ENCODE data around the gene TTC3. TPM values are rescaled to one million over a fixed set of nuclear protein-coding genes. Genes with fewer than 3 reads are reported as not detected.

TTC3 gene
- total and polyA plus RNA-seq, 5 donors from 2014 or later: 34.3 to 91.0 (median 59.4) TPM

GRCh38 chr21:37145635-37146111 is 72.6 kb downstream of the TTC3 start:
- H3K9me3 Mint-ChIP-seq: peaks cover 0 to 1% (median 0%) of the 10 kb centered on the region in 7 donors
- Histone ChIP-seq H3K4me3 (ENCODE audit: low read depth, low read length) (no peak overlapping the region), H3K36me3 (ENCODE audit: control insufficient read depth, insufficient read depth, low read length) (peaks cover 58% of the 10 kb centered on the region), H3K27me3 (ENCODE audit: control insufficient read depth, insufficient read depth, low read length) (no peaks in the 10 kb centered on the region), H3K9me3 (ENCODE audit: control insufficient read depth in 2 of 2, low read length in 2 of 2) (no peaks in the 10 kb centered on the region), H3K27ac (ENCODE audit: insufficient read depth, low read length, poor library complexity, severe bottlenecking) (no peak overlapping the region), H3K4me1 (ENCODE audit: control insufficient read depth, insufficient read depth, low read length, poor library complexity, severe bottlenecking) (no peaks in the 10 kb centered on the region)
- peak overlapping the region in 2 of 3 donors; percentile 25 to 38 for H3K27ac Mint-ChIP-seq
- no peak for ATAC-seq (ENCODE audit: low read depth in 2 of 2)
- H3K4me3 Mint-ChIP-seq: peak overlapping the region in 1 of 4 donors; percentile 49
- peaks cover 48% of the 10 kb centered on the region for H3K36me3 Mint-ChIP-seq
- H3K27me3 Mint-ChIP-seq: no peaks in the 10 kb centered on the region
- H3K4me1 Mint-ChIP-seq: peaks cover 7 to 14% (median 9%) of the 10 kb centered on the region in 4 donors
- DNase-seq: no peak

- peak overlapping the region in 2 of 3 donors; percentile 18 to 42 for H3K27ac Mint-ChIP-seq
Measured at GRCh38 chr21:37146320-37147235, 73.5 kb downstream of the TTC3 start.

GRCh38 chr21:37149411-37149810 is 76.4 kb downstream of the TTC3 start:
- DNase-seq (no peak), ATAC-seq (ENCODE audit: low read depth in 2 of 2) (no peak)
- Histone ChIP-seq H3K4me3 (ENCODE audit: low read depth, low read length) (no peak overlapping the region), H3K27ac (ENCODE audit: insufficient read depth, low read length, poor library complexity, severe bottlenecking) (no peak overlapping the region), H3K4me1 (ENCODE audit: control insufficient read depth, insufficient read depth, low read length, poor library complexity, severe bottlenecking) (no peaks in the 10 kb centered on the region), H3K9me3 (ENCODE audit: control insufficient read depth in 2 of 2, low read length in 2 of 2) (no peaks in the 10 kb centered on the region), H3K36me3 (ENCODE audit: control insufficient read depth, insufficient read depth, low read length) (peaks cover 79% of the 10 kb centered on the region), H3K27me3 (ENCODE audit: control insufficient read depth, insufficient read depth, low read length) (no peaks in the 10 kb centered on the region)
- H3K4me3 Mint-ChIP-seq: no peak overlapping the region
- no peaks in the 10 kb centered on the region for H3K27me3 Mint-ChIP-seq
- no peak overlapping the region for H3K27ac Mint-ChIP-seq
- no peaks in the 10 kb centered on the region for H3K9me3 Mint-ChIP-seq
- peaks cover 7 to 14% (median 12%) of the 10 kb centered on the region in 4 donors for H3K4me1 Mint-ChIP-seq
- peaks cover 61% of the 10 kb centered on the region for H3K36me3 Mint-ChIP-seq

More at GRCh38 chr21:37146320-37147235, 73.5 kb downstream of the TTC3 start:
- Histone ChIP-seq H3K36me3 (ENCODE audit: control insufficient read depth, insufficient read depth, low read length) (peaks cover 57% of the 10 kb centered on the region), H3K27me3 (ENCODE audit: control insufficient read depth, insufficient read depth, low read length) (no peaks in the 10 kb centered on the region), H3K27ac (ENCODE audit: insufficient read depth, low read length, poor library complexity, severe bottlenecking) (no peak overlapping the region), H3K9me3 (ENCODE audit: control insufficient read depth in 2 of 2, low read length in 2 of 2) (no peaks in the 10 kb centered on the region), H3K4me3 (ENCODE audit: low read depth, low read length) (no peak overlapping the region), H3K4me1 (ENCODE audit: control insufficient read depth, insufficient read depth, low read length, poor library complexity, severe bottlenecking) (no peaks in the 10 kb centered on the region)
- DNase-seq (peak in 1 of 3 donors; percentile 3), ATAC-seq (ENCODE audit: low read depth in 2 of 2) (no peak)
- H3K4me3 Mint-ChIP-seq: no peak overlapping the region
- H3K9me3 Mint-ChIP-seq: peaks cover 0 to 1% (median 0%) of the 10 kb centered on the region in 7 donors
- peaks cover 52% of the 10 kb centered on the region for H3K36me3 Mint-ChIP-seq
- H3K27me3 Mint-ChIP-seq: no peaks in the 10 kb centered on the region
- H3K4me1 Mint-ChIP-seq: peaks cover 7 to 14% (median 9%) of the 10 kb centered on the region in 4 donors

- no peak overlapping the region for H3K27ac Mint-ChIP-seq
- H3K9me3 Mint-ChIP-seq: no peaks in the 10 kb centered on the region
- Histone ChIP-seq H3K36me3 (ENCODE audit: control insufficient read depth, insufficient read depth, low read length) (peaks cover 68% of the 10 kb centered on the region), H3K27ac (ENCODE audit: insufficient read depth, low read length, poor library complexity, severe bottlenecking) (no peak overlapping the region), H3K27me3 (ENCODE audit: control insufficient read depth, insufficient read depth, low read length) (no peaks in the 10 kb centered on the region), H3K9me3 (ENCODE audit: control insufficient read depth in 2 of 2, low read length in 2 of 2) (no peaks in the 10 kb centered on the region), H3K4me1 (ENCODE audit: control insufficient read depth, insufficient read depth, low read length, poor library complexity, severe bottlenecking) (no peaks in the 10 kb centered on the region), H3K4me3 (ENCODE audit: low read depth, low read length) (no peak overlapping the region)
- peaks cover 58% of the 10 kb centered on the region for H3K36me3 Mint-ChIP-seq
- peaks cover 0 to 22% (median 1%) of the 10 kb centered on the region in 4 donors for H3K4me1 Mint-ChIP-seq
- no peak overlapping the region for H3K4me3 Mint-ChIP-seq
- H3K27me3 Mint-ChIP-seq: no peaks in the 10 kb centered on the region
- ATAC-seq (ENCODE audit: low read depth in 2 of 2): no peak
- no peak for DNase-seq
Measured at GRCh38 chr21:37153196-37153934, 80.3 kb downstream of the TTC3 start.

GRCh38 chr21:37153935-37154350 is 80.9 kb downstream of the TTC3 start:
- no peaks in the 10 kb centered on the region for H3K27me3 Mint-ChIP-seq
- H3K27ac Mint-ChIP-seq: no peak overlapping the region
- no peak overlapping the region for H3K4me3 ChIP-seq (ENCODE audit: low read depth, low read length)
- no peaks in the 10 kb centered on the region for H3K9me3 Mint-ChIP-seq
- no peaks in the 10 kb centered on the region for H3K4me1 ChIP-seq (ENCODE audit: control insufficient read depth, insufficient read depth, low read length, poor library complexity, severe bottlenecking)
- H3K36me3 Mint-ChIP-seq: peaks cover 61% of the 10 kb centered on the region
- H3K36me3 ChIP-seq (ENCODE audit: control insufficient read depth, insufficient read depth, low read length): peaks cover 66% of the 10 kb centered on the region
- H3K4me3 Mint-ChIP-seq: no peak overlapping the region
- H3K4me1 Mint-ChIP-seq: peaks cover 0 to 25% (median 4%) of the 10 kb centered on the region in 4 donors
- H3K27me3 ChIP-seq (ENCODE audit: control insufficient read depth, insufficient read depth, low read length): no peaks in the 10 kb centered on the region
- no peak overlapping the region for H3K27ac ChIP-seq (ENCODE audit: insufficient read depth, low read length, poor library complexity, severe bottlenecking)
- DNase-seq (no peak), ATAC-seq (ENCODE audit: low read depth in 2 of 2) (no peak)
- H3K9me3 ChIP-seq (ENCODE audit: control insufficient read depth in 2 of 2, low read length in 2 of 2): no peaks in the 10 kb centered on the region

GRCh38 chr21:37155186-37155585 is 82.1 kb downstream of the TTC3 start:
- Mint-ChIP-seq H3K4me3 (no peak overlapping the region), H3K27ac (no peak overlapping the region)
- ATAC-seq (ENCODE audit: low read depth in 2 of 2): no peak

GRCh38 chr21:37157938-37158337 is 84.9 kb downstream of the TTC3 start:
- Mint-ChIP-seq H3K4me1 (peaks cover 0 to 25% (median 7%) of the 10 kb centered on the region in 4 donors), H3K36me3 (peaks cover 47% of the 10 kb centered on the region), H3K4me3 (no peak overlapping the region), H3K27me3 (no peaks in the 10 kb centered on the region), H3K9me3 (peaks cover 0 to 1% (median 0%) of the 10 kb centered on the region in 7 donors), H3K27ac (no peak overlapping the region)
- no peaks in the 10 kb centered on the region for H3K9me3 ChIP-seq (ENCODE audit: control insufficient read depth in 2 of 2, low read length in 2 of 2)
- H3K4me3 ChIP-seq (ENCODE audit: low read depth, low read length): no peak overlapping the region
- no peak for DNase-seq
- ATAC-seq (ENCODE audit: low read depth in 2 of 2): no peak
- H3K27ac ChIP-seq (ENCODE audit: insufficient read depth, low read length, poor library complexity, severe bottlenecking): no peak overlapping the region
- no peaks in the 10 kb centered on the region for H3K27me3 ChIP-seq (ENCODE audit: control insufficient read depth, insufficient read depth, low read length)
- no peaks in the 10 kb centered on the region for H3K4me1 ChIP-seq (ENCODE audit: control insufficient read depth, insufficient read depth, low read length, poor library complexity, severe bottlenecking)
- H3K36me3 ChIP-seq (ENCODE audit: control insufficient read depth, insufficient read depth, low read length): peaks cover 62% of the 10 kb centered on the region

More at GRCh38 chr21:37155186-37155585, 82.1 kb downstream of the TTC3 start:
- Histone ChIP-seq H3K9me3 (ENCODE audit: control insufficient read depth in 2 of 2, low read length in 2 of 2) (no peaks in the 10 kb centered on the region), H3K36me3 (ENCODE audit: control insufficient read depth, insufficient read depth, low read length) (peaks cover 65% of the 10 kb centered on the region), H3K27me3 (ENCODE audit: control insufficient read depth, insufficient read depth, low read length) (no peaks in the 10 kb centered on the region), H3K4me3 (ENCODE audit: low read depth, low read length) (no peak overlapping the region), H3K27ac (ENCODE audit: insufficient read depth, low read length, poor library complexity, severe bottlenecking) (no peak overlapping the region), H3K4me1 (ENCODE audit: control insufficient read depth, insufficient read depth, low read length, poor library complexity, severe bottlenecking) (no peaks in the 10 kb centered on the region)
- Mint-ChIP-seq H3K4me1 (peaks cover 0 to 25% (median 7%) of the 10 kb centered on the region in 4 donors), H3K9me3 (no peaks in the 10 kb centered on the region), H3K36me3 (peaks cover 60% of the 10 kb centered on the region), H3K27me3 (no peaks in the 10 kb centered on the region)
- DNase-seq: no peak
